HG02852 (cell line): ENCODE measurements around the gene KRT33A.

ENCODE experiments used
- ATAC-seq: cut with Tn5 transposase; IDR thresholded peaks from one replicate; pipeline ENCODE4 v1.9.1; 2021; ENCODE audit warnings: mild to moderate bottlenecking, moderate library complexity; ENCODE audit not compliant: unreplicated experiment

The KRT33A gene

DNA sequence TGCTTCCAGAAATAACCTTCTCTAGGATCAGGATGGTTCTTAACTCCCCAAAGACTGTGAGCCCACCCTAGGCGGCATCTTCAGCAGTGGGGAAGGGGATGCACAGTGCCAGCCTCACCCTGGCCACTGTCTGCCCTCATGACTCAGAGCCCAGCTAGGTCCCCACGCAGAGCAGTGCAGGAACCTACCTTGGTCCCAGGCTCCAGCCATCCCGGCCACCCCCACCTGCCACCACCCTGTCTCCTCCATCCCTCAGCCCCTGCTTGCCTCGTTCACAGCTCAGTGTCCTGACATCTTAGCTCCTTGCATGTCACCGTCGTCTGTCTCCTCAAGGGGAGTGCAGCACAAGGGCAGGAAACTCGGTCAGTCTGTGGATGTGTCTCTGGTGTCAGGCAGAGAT is 19.0 kb downstream of the KRT33A start:
- ATAC-seq, result no peak

DNA sequence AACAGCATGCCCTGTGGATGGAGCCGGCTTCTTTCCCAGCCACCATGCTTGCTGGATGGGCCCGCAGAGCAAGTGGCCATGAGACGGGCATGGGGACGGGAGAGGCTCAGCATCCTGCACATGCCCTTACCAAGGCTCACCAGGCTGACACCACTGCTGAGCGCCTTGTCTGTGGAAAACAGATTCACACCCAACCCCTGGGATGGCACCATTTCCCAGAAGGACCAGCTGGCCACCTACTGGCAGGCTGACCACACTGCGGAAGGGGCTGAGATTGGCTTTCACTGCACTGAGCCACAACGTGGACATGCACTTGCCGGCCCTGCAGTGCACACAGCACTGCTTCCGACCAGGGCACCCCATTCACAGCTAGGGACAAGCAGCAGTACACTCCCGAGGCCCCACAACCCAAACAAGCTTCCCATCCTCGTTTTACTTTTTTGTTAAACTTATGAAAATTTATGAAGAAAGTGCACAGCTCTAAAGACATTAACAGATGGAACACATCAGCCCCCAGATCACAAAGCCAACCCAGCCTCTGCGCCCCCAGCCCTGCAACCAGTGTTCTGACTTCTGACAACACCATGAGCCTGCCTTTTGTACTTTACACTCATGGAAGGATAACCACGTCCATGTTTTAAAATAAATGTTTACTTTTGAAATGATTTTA is 21.2 kb downstream of the KRT33A start:
- no peak for ATAC-seq

DNA sequence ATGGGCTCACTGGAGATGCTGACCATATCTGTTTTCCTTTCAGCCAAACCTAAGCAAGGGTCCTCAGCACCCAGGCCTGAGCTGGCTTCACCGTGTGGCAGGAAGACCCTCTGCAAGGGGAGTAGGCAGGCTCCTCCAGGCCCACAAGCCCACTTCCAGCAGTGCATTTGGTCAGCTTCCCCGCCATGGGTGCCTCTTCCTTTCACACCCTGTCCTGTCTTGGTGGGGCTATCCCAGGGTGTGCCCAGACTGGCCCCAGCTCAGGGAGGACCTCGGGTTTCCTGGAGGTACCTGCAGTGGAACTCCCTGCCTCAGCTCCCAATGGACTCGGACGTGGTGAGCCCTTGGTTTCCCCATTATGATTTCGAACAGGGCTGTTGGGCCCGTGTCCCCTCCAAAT is 22.4 kb downstream of the KRT33A start:
- no peak for ATAC-seq

DNA sequence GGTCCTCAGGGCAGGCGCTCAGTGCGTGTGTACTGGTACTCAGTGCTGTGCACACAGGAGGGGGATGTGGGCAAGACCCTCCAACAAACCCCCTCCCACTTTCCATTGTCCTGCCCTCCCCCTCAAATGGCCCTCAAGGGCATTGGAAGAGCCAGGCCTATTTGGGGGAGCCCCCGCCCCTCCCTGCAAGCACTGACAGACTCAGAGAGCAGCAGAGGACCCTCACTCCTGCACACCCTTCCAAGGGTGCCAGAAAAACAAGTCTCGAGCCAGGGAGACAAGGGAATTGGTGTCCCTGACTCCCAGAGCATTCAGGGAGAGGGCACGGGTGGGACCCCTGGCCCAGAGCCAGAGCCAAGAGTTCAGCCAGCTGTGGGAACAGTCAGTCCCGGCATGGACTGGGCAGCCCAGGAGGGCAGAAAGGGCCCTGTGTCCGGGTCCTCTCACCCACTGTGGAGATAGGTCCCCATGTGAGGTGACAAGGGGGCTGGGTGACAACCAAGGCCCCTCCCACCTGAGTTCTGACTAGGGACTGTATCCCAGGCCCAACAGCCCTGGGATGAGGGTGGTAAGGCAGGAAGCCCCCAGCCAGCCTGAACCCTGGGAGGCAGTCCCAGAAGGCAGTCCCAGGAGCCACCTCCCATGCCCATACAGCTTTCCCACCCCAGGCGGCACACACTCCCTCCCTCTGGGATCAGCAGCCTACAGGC is 23.1 kb downstream of the KRT33A start:
- ATAC-seq, result no peak

DNA sequence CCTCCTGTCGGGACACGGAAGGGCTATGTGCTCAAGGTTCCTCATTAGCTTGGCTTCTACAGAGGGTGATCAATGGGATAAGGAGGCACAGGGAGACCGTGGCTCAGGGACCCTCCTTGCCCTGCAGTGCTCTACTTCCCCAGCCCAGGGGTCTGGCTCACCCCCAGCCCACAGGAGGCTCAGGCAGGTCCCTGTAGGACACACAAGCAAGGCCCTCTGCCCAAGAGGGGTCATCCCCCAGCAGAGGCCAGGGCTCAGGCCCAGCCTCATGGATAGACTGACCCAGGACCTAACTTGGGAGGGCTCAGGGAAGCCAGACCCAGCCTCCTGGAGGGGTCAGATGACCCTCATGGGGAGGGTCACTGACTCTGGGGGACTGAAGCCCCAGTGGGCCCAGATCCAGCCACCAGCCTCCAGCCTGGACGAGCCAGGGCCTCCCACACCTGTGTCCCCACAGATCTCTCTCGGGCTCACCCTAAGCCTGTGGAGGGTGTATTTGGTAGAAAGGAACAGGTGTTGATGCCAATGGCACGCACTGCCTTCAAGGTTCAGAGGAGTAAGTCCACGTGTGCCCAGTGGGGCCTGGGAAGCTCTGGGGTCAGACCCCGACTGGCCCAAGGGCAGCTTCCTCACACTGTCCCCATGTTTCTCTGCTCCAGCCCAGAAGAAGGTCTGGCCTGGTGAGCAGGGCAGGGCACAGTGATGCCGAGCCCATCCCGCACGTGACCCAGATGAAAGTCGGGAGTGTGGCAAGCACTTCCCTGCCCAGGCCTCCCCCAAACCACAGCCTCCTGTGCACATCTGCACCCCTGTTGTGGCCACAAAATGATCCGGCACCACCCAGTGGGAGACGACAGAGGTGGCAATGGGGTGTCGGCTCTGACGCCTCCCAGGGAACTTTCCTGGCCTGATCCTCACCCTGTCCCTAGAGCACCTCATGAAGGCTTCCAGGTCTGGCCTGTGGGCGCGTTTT is 24.2 kb downstream of the KRT33A start:
- no peak for ATAC-seq

DNA sequence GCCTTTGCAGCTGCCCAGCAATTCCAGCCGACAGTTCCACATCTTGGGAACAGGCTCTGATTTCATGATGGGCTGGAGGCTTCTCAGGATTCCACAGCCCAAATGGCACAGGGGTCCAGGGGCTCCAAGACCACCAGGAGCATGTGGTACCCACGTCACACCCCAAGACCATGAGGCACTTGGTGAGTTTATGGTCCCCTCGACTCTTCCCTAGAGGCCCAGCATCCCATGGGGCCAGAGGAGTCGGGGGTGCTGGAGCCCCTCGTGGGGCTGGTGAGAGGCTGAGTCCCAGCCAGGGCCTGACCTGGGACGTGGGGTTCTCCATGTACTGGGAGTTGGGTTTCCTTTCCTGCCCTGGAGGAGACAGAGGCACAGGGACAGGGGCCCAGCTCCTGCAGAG is 25.0 kb downstream of the KRT33A start:
- ATAC-seq, result no peak

DNA sequence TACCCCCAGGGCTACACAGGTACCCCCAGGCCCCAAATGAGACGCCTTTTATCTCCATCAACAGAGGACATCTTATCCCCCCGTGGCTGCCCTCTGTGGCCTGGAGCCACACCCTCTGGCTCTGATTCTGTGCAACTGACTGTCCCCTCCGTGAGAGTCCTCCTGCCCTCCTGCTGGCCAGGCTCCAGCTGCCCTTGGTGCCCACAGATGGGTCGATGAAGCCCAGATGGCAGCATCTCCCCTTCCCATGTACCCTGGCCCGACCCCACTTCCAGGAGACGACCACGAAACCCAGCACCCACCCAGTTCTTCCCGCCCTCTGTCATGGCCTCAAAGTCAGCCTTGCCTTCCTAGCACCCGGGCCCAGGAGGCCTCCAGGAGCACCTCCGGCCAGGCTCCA is 25.5 kb downstream of the KRT33A start:
- ATAC-seq, result no peak

DNA sequence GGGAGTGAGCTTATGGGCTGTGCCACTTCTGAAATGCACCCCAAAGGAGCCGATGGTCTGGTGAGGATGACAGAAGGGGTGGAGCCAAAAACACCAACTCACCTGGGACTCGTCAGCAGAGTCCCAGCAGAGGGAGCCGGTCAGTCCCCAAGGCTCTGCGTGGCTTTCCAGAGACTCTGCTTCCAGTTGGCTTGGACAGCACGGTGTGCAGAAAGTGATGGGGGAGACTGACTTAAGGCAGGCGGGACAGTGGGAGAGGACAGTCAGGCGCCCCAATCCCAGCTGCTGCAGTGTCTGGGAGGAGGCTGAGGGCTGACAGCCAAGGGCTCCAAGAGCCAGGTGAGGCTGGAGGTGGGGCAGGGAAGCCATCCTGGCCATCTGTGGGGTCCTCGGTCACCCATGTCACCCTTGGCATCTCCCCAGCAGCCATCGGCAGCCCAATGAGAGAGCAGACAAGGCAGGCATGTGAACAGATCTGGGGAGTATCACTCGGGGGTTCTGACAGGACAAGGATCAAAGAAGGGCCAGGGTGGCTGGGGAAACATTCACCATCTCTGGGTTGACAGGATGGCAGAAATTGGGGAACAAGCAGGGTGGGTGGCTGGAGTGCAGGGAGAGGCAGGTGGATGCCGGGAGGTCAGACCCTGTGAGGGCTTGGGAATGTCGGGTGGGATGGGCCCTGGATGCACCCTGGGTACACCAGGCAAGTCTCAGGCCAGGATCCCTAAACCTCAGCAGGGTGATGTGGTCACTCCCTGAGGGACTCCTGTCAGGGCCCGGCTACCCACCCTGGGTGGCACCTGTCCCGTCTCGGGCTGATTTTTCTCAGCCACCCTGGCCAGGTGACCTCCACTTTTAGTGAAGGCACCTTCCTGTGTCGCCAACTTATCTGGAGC is 26.2 kb downstream of the KRT33A start:
- ATAC-seq, result no peak

DNA sequence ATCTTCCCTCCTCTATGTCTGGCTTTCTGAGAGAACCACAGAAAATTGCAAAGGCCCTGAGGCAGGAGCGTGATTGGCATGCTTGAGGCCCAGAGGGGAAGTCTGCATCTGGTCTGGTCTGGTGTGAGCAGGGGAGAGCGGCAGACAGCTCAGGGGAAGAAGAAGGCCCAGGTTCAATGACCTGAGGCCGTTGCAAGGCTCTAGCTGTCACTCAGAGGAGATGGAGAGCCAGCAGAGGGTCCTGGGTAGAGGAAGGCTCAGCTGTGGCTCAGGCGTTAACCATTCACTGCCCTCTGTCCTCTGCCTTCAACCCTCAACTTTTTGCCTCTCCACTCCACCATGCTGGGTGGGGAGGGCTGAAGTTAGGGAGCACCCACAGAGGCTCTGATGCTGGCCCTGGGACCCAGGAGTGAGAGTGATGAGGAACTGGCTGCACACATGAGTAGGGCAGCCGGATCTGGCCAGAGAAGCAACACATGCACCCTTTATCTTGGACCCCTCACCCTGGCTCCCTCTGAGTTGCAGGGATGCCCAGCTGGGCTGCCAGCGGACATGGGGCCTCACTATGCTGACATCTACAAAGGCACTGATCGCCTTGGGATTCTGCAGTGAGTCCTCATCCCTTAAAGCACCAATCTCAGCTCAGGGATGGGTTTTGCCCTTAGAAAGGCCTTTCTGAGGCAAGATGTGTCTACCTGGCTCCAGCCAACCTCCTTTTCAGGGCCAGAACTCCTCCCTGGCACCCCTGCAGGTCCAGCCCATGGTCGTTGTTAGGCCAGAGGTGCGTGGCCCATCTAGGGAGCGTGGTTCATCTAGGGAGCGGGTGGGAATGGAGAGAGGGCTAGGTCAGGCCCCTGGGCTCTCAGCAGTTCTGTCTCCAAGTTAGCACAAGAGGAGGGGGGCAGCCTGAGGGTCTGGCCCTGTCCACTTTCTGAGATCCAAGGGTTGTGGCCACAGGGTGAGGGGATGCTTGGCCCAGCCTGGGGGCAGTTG is 27.4 kb downstream of the KRT33A start:
- no peak for ATAC-seq

DNA sequence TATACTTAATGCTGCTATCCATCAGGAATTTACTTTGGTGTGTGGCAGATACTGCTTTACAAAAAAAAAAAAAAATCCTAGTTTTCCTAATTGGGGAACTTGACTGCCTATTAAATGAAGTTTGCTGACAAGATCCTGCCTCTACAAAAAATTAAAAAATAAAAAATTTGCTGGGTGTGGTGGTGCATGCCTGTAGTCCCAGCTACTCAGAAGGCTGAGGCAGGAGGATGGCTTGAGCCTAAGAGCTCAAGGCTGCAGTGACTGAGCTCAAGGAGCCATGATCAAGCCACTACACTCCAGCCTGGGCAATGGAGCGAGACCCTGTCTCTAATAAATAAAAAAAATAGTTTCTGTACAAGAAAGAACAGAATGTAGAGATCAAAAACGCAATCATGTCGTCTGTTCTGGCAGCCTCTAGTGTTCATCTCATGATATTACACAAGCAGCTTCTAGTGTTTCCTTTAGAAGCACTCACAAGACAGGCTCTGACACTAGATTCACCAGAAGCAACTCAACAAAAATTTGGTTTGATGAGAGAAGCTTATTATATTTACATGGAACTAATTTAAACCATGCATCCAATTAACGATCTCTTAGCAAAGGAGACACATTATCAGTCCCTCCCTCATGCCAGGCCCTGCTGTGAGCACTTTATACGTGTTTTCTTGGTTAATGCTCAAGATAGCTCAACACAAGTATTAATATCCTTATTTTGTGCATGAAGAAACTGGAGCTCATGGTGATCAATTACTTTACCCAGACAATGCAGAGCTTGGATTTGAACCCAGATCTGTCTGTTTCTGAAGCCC is 28.3 kb downstream of the KRT33A start:
- no peak for ATAC-seq

DNA sequence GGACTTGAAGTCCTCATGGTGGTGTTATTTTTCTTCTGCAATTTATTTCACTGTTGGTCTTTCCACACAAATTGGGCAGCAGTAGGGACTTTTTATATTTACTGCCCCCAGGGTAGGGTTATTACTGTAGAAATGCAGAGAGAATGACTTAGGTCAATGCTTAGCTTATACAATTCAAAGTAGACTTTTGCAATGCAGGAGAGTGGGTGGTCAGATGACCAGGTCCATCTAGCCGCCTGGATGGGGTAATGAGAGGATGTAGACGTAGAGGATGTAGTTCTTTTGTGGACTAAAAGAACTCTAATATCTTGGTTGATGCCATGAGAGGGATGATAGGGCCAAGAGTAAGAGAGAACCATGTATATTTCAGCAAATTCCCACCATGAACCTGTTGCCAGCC is 32.4 kb downstream of the KRT33A start:
- no peak for ATAC-seq

DNA sequence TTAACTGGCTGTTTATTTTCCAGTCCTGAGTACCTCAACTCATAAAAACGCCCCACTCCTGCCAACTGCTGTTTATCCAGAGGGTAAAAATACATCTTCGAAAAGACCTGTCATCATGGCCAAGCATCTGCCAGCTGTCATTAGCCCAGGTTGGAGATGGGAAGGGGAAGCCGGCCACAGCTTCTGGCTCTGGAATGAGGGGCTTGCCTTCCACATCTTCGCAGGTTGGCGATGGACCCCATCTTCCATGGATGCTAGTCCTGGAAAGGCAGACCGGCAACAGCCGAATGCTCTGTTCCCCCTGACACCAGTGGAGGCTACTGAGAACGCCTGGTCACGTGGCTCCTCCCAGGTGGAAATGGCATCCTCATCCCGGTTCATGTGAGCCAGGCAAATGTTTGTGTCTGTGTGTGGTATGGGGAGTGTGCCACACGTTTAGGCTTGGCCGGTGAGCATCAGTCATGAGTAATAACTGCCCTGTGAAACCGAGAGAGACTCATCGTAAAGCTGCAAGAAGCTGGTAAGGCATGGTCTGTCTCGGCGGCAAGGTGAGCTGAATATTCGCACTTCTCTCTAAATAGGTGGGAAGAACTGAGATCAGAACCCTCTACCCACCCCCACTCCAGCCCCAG is 34.7 kb downstream of the KRT33A start:
- no peak for ATAC-seq

DNA sequence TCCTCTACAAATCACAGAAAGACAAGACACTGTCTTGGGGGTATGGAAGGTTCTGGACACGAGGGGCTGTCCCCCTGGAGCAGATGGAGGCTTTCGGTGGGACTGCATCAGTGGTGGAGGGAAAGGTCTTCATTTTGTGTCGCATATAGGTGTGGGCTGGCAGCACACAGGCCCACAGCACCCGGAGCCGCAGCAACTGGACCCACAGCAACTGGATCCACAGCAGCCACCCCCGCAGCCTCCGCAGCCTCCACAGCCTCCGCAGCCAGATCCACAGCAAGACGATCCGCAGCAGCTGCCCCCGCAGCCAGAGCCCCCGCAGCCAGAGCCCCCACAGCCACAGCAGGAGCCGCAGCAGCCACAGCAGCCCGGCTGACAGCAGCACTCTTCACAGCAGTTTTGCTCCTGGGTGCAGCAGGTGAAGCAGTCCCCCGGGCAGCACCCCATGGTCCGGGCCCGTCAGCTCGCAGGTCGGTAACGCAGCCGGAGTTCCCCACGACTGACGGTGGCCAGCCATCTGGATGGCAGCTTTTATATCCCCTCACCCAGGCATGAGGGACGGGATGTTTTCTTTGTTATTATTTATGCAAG is 35.3 kb downstream of the KRT33A start, which contains the start of gene KRTAP17-1:
Gene KRTAP17-1 (minus strand): TSS at position 507 of the 591 bp plus-strand sequence. CDS start 60 bp downstream, at position 447.
- ATAC-seq, result no peak

DNA sequence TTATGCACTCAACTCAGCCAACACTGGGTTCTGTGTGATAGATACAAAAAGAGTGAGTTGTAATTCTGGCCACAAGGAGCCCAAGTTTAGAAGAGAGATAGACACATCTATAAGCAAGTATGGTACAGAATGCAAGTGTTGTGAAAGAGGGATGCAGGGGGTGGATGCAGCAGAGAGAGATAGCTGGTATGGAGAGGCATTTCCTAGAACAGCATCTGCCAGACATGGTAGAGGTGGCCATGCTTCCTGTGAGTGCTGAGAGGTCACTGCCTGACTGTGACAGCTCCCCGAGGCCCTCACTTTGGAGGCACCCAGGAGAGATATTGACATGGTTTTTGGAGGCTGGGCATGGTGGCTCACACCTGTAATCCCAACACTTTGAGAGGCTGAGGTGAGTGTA is 39.5 kb downstream of the KRT33A start:
- no peak for ATAC-seq

DNA sequence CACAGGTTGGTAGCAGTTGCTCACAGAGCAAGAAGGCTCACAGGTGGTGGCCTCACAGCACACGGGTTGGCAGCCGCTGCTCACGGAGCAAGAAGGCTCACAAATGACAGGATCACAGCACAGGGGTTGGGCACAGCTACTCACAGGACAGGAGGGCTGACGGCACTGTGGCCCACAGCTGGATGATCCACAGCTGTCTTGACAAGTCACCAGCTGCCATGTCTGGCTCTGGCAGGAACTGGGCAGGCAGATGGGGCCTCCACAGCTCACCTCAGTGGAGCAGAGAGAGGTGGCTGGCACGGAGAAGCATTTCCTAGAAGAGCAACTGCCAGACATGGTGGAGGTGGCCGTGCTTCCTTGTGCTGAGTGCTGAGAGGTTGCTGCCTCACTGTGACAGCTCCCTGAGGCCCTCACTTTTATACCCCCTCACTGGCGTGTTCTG is 41.7 kb downstream of the KRT33A start, which contains the start of gene KRTAP16-1:
Gene KRTAP16-1 (minus strand): TSS at position 392 of the 442 bp plus-strand sequence. CDS start 56 bp downstream, at position 336.
- no peak for ATAC-seq

DNA sequence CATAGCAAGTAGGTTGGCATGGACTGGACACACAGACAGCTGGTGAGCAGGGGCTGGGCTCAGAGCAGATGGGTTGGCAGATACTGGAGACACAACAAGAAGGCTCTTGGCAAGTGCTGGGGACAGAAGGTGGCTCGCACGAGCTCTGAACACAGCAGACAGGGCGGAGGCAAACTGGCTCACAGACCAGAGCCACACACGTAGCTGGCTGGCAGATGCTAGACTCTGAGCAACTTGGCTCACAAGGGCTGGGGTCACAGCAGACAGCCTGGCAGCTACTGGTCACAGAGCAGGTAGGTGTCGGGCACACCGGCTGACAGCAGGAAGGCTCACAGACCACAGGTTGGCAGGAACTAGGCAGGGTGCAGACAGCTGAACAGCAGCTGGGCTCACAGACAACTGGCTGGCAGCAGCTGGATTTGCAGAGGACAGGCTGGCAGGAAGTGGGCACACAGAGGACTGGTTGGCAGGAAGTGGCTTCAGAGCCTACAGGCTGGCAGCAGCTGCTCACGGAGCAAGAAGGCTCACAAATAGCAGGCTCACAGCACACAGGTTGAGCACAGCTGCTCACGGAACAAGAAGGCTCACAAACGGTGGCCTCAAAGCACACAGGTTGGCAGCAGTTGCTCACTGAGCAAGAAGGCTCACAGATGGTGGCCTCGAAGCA is 42.2 kb downstream of the KRT33A start:
- no peak for ATAC-seq

DNA sequence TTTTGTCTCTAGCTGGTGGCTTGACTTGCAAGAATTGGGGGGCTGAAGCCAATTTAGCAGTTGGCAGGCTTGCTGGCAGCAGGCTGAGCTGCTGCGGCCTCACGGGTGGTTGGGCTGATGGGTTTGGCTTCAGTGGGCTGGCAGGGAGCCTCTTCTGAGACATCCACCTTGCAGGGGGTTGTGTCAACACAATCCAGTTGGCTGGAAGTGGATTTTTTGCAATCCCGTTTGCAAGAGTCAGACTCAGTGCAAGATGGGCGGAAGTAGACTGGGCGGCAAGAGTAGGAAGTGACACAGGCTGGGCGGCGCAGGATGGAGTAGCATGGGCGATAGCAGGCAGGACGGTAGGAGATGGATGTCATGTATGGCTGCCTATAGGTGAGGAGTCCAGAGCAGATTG is 43.0 kb downstream of the KRT33A start:
- ATAC-seq, result no peak
